ENCODE results near the gene RNF175. TPM values are rescaled to one million over a fixed set of nuclear protein-coding genes. Genes with fewer than 3 reads are reported as not detected.

The RNF175 gene
- total RNA-seq, 4 donors from 2014 or later, result not detected

GRCh38 chr4:153798420-153798819, 38.6 kb upstream of the RNF175 start:
- TF ChIP-seq CTCF (IDR thresholded peaks at IDR 0.05; ENCODE audit: low read depth), result no peak

- TF ChIP-seq CTCF (IDR thresholded peaks at IDR 0.05; ENCODE audit: low read depth), result no peak
Measured at GRCh38 chr4:153794006-153794405, 34.2 kb upstream of the RNF175 start.

GRCh38 chr4:153792618-153793247, 32.9 kb upstream of the RNF175 start:
- no peak for TF ChIP-seq CTCF (IDR thresholded peaks at IDR 0.05; ENCODE audit: low read depth)

- TF ChIP-seq CTCF (IDR thresholded peaks at IDR 0.05; ENCODE audit: low read depth), result no peak
Measured at GRCh38 chr4:153791746-153792617, 32.2 kb upstream of the RNF175 start.

- no peak for TF ChIP-seq CTCF (IDR thresholded peaks at IDR 0.05; ENCODE audit: low read depth)
Measured at GRCh38 chr4:153790962-153791551, 31.2 kb upstream of the RNF175 start.

- no peak for TF ChIP-seq CTCF (IDR thresholded peaks at IDR 0.05; ENCODE audit: low read depth)
Measured at GRCh38 chr4:153790500-153790865, 30.7 kb upstream of the RNF175 start.
